T1000 (cell line): ENCODE data around the gene AGBL1.
"Not testable (repeated sequence)": the region's sequence is repeated elsewhere in the genome, so short reads cannot be mapped to it uniquely, and the experiment has no call there.

Experiments used
- DNase-seq: peaks from one replicate; lab custom pipeline; 2025; ENCODE audit warnings: mixed read lengths; lab: John Stamatoyannopoulos, UW

Gene AGBL1

DNA sequence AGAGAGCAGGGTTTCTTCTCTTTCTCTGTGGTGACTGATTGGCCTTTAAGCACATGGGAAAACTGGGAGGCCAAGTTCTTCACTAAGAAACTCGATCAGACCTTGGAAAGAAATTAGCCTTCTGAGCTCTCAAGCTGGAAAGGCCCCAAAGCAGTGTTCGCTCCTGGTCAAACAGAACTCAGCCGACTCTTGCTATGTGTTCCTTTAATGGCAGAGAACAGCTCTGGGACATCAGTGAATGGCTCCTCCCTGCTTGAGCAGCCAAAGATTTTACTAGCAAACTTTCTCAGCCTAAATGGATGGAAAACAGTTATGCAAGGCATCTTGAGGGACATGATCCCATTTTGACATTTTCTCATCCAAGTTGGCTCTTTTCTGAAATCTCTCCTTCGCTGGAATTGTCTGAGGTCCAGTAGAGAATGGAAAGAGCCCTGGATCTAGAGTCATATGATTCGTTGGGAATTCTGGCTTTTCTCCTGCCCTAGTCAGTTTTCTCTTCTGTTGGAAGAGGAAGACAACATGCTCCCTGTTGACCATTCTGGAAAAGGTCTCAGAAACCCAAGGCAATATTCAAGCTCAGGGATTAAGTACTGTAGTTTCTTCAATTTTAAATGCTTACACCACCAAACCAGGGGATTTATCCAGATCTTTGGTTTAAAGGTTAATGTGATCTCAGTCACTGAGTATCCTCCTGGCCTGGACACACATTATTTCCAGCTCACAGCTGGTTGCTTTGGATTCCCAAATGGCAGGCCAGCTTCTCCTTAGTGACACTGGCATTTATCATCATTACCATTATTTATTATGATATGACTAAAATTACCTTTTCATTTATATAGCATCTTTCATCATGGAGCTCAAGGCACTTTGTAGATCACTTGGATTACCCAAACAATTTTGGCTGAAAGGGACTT is 319.6 kb downstream of the AGBL1 start:
- DNase-seq, result no peak

DNA sequence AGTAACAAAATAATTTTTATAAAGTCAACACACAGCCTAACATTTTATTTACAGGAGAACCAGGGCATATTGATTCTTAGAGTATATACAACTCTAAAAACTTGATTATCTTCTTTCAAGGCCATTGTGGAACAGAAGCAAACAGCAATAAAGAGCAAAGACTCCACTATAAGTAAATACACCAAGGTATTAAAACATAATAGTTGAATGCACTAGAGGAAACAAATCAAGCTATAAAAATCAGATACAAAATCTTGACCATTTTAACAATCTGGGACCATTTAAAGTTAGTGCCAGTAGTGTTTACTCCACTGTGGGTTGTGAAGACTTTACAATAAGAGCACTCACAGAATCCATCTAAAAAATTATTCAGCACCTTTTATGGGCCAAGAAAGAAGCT is 323.6 kb downstream of the AGBL1 start:
- no peak for DNase-seq

DNA sequence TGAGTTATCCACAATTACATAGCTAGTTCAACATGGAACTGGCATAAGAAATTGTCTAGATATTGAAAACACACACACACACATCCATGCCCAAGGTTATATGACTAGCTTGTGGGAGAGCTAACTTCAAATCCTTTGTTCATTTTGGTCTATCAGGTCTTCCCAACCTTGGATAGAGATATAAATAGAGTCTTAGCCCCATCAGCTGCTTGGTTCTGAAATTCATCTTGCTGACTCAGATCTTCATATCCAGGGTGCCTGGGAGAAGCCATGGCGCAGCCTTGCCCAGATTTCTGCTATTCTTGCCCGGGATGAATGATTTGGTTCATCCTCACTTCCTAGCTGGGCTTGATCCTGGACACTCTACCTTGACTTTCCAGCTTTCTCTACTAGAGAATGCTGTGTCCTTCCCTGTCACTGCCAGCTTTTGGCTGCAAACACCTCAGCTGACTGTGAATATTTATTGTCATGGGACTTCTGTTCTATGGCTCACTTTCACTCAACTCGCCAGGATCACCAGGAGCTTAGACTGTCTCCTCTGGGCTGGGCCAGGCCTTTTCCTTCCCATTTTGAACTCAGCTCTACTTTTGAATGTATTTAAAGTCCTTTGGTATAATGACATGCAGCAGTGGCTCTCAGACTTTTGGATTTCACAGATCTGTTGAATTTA is 324.4 kb downstream of the AGBL1 start:
- no peak for DNase-seq

DNA sequence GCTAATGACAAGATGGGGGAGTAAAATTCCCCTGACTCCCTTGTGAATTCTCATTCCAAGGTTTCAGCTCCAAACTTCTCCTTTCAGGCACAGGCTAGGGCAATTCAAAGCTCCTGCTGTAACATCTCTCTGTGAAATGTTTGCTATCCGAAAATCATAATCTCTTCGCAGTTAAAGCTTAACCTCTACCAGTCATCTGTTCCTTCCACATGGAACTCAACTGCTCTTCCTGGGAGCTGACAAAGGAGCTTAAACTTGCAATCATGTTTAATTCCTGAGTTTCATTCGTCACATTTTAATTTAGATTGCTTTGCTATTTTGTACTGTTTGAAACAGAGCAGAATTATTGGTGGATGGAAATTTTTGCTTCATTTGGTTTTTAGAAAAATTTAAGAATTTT is 328.6 kb downstream of the AGBL1 start:
- no peak for DNase-seq

DNA sequence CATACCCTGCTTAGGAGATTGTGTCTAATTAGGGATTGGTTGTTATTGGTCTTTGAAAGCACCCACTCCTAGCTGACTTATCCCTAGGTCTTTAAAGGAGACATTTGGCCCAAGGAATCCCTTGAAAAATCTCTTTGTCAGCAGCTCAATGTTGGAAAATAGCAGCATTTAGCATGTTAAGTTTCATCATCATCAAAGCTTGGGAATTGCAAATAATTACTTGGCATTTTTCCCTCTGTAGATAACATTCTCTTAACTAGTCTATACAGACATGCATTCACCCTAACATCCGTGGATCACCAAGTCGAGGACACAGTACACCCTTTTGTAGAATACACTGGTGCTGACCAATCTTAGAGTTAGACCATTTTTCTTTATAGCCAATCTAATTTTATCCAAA is 332.2 kb downstream of the AGBL1 start:
- DNase-seq, result no peak

DNA sequence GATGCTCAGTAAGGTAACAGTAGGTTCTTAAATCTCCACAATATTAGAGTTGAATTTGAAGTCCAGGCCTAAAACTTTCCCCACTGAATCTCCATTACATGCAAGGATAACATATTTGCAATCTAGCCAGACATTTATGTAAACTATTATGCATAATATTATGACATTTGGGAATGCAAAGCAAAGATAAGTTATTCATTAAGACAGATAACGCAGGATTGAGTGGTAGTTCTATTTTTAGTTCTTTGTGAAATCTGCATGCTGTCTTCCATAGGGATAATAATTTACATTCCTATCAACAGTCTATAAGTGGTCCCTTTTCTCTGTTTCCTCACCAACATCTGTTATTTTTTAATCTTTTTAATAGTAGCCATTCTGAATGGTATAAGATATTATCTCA is 333.5 kb downstream of the AGBL1 start:
- no peak for DNase-seq

DNA sequence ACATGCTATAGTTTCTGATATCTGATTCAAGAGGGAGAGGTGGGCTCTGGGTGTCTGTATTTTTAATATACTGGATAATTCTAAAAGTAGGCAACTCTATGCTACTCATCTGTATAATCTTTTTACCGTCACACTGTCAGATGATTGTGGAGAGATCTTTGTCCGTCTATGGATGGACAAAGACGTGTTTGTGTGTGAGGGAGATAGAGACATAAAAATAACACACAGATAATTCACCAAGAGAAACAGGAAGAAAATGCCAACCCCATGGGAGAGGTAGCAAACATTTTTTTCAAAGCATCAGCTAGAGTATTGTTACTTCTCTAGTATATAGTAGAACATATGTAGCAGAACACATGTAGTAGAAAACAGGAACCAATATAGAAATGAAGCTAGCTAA is 346.1 kb downstream of the AGBL1 start:
- no peak for DNase-seq

DNA sequence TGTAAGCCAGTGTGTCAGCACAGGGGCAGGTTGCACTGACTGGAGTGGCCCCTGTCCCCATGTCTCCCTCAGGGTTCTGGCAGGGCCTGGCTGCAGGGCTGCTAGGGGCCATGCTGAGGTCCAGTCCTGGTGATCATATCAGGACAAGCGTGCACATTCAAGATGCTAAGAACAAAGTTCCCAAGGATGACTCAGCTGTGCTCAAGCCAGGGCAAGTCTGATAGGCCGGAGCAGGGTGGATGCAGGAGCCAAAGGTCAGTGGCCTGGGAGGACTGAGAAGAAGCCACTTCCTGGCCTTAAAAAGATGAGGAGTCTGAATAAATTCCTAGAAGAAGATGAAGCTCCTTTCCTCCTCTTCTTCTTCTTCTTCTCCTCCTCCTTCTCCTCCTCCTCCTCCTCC is 353.2 kb downstream of the AGBL1 start:
- no peak for DNase-seq

DNA sequence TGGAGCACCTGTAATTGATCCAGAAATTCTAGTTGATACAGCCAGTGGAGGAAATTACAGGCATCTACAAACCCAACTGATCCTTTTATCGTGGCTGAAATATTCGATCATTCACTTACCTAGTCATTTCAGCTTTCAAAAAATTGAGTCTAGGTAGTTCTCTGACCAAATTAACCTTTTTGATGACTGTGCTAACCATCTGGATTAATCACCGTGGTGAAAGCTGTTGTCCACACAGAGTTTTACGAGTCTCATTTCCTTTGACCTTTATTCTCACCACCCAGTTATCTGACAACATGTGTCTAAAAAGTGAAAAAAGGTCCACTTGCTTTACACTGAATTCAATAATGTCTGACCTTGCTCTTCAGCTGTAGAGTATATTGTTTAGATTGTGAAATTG is 354.3 kb downstream of the AGBL1 start:
- DNase-seq, result no peak

DNA sequence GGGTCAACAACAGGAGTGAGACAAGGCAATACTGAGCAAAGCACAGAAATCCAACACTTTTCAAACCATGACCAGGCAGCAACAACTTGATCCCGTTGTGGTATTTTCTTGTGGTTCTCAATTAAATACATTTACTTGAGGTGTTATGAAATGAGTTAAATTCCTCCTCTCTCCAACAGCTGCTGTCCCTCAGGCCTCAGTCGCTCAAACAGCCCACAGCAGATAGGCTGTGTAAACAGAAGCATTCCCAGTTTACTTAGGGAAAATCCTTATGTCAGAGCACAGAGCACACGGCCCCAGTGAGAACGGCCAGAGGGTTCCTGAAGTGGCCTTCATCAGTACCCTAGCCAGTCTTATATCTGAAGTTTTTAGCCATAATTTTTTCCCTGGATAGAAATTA is 359.9 kb downstream of the AGBL1 start:
- no peak for DNase-seq

DNA sequence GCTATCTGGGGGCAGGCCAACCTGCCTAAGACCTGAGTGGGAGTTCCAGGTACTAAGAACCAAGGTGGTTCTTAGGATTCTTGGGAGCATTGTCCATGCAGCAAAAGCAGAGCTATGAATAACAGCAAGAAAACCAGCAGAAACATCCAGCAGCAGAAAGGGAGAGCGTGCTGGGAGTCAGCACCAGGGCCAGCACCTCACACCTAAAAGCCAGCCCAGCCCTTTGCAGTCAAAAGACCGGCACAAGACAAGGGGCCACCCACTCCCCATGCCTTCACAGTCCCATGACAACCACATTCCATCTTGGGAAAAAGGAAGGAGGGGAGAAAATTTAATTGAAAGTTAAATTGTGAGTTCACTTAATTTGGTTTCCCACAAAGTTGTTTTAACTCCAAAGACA is 364.9 kb downstream of the AGBL1 start:
- DNase-seq, result no peak

DNA sequence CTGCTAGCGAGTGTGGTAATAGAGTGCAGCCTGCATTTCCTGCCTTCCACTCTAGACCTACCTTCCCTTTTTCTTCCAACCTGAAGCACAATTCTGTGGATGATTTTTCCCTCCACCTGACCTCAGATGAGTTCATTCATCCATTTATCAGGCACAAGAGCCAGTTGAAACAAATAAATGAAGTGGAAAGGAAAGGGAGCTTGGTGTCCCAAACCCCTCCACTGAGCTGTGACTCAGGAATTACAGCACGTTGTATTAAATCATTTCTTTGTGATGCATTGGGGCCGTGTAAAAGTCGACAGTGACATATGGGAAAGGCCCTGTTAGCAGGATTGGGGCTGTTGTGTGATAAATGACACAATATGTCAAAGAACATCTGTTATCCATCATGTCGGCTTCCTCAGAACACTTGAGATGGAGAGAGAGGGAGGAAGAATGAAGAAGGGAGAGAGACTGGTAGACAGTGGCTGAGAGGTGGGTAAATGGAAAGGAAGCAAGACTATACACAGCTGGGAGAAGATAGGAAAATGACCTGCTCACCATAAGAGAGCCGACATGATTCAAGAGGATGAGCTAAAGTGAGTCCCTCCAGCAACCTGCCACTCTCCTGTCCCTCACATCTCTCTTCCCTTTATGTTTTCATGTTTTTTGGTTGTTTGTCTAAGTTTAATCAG is 366.0 kb downstream of the AGBL1 start:
- no peak for DNase-seq

DNA sequence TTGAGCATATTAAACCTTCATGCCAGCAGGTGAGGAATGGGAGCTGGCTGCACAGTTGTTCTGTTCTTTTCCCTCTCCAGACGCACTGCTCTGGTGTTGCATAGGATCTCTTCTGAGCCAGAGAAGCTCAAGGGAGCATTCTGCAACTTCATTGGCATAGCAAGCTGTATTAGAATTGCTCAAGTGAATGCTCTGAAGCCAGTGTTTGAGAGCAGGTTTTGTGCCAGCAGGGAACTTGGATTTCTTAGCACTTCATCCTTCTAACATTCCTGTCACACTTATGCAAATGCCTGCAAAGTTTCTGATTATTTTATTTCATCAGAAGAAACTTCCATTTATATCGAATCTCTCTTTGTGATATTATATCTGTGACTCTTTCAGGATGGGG is 366.6 kb downstream of the AGBL1 start:
- no peak for DNase-seq

DNA sequence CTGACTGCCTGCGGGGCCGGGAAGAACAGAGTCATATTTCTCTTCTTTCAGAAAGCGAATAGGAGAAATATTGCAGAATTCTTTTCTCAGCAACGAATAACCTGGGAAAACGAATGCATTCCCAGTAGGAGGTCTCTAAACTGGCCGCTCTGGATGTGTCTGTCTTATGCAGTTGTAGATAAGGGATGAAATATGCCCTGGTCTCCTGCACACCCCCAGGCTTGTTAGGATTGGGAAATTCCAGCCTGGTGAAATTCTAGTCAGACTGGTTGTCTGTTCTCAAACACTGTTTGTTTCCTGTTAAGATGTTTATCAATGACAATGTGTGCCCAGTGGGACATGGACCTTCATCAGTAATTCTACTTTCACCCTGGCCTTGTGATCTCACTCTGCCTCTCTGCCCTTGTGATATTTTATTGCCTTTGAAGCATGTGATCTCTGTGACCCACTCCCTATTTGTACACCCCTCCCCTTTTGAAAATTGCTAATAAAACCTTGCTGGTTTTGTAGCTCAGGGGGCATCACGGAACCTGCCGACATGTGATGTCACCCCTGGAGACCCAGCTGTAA is 385.9 kb downstream of the AGBL1 start:
- not testable (repeated sequence) for DNase-seq

DNA sequence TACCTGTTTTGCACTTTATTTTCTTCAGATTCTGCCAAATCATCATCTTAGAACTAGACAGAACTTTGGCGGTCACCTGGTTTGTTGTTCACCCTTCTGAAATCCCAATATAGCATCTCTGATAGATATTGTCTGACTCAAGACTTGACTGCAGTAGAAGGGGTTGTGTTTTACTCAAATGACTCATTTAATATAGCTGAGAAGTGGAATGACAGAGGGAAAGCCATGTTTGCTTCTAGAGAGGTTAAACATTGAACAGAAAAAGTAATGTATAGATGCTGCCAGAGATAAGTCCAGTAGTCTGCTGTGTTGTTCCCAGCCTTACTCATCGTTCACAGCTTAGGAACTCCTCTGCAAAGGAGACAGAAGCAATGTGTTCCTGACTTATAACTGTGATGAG is 402.0 kb downstream of the AGBL1 start:
- DNase-seq, result no peak

DNA sequence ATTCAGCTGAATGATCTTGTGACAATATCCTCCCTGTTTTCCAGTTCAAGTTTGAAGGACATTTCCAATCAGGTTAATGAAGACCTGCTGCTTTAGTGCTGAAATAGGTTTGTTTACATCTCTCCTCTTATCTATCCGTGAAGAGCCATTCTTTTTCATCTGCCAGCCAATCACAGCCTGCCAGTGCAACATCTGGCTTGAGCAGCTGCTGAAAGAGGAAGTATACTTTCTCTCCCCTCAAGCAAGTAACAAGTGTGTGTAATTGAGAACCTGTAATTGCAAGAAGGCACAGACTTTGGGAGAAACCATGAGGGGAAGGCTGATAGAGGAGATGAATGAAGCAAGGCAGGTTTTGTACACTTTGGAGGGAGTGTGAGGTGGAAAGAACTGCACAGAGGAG is 404.3 kb downstream of the AGBL1 start:
- DNase-seq, result no peak

DNA sequence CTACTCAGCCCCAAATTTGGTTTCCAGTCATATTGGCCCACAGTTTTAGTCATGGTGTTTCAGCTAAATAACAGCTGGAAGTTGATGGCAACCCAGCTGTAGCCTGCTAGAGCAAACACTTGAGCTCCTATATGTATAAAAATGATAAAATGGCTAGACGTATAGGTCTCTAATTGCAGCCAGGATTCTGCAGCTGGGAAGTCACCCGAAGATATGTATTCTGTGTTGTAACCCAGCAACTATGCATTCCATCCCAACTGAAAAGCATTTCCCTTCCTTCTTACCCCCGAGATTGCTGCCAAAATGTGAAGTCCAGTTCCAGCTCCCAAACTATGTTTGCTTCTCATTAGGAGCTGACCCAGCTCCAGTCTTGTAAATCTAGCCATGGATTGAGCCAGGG is 408.4 kb downstream of the AGBL1 start:
- DNase-seq, result no peak

DNA sequence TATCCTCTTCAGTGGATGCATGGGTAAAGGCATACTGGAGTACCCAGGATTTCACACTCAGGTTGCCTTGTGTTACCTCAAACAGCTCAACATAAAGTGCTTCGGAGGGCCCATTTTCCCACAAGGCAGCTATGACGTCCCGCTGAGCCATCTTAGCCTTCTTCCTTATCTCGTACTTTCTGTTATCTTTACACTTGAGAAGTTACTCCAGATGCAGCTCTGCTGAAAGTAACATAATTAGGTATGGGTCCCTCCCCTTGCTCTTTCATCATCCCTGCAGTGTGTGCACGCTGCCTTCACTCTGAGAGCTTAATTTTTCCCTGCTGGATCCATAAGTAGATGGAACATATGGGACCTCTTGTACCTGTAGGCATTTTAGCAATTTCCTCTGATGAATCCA is 410.3 kb downstream of the AGBL1 start:
- DNase-seq, result no peak

DNA sequence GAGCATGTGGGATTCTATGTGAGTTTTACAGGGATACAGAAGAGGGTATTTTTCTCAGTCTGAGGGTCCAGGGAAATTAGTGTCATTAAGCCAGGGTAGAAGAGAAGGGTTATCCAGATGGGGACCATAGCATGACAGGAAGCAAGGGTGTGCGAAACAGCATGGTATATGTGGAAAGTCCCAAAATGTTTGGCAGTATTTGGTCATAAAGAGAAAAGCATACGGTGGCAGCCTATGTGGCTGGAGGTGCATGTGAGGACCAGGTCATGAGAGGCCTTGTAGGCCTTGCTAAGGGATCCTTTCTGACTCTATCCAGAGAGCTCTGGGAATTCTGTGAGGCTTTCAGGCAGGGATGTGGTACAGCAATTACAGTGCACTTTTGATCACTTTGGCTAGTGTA is 411.4 kb downstream of the AGBL1 start:
- DNase-seq, result no peak

DNA sequence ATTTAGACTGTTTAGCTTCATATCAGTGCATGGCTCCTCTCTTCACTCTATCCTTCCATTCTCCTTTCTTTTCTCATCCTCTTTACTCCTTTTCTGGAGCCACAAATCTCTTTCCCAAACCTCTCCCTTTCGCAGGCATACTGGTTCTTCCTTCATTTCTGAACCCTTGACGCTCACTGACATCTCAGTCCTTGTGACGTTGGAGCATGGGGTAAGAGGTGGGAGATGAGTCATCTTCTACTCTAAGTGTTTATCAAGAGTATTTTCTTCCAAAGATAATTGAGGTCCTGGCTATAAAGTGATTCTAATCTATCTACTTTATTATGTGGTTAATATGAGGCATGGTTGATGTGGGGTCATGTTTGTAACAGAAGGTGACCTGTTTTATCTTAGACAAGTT is 414.2 kb downstream of the AGBL1 start:
- DNase-seq, result no peak

DNA sequence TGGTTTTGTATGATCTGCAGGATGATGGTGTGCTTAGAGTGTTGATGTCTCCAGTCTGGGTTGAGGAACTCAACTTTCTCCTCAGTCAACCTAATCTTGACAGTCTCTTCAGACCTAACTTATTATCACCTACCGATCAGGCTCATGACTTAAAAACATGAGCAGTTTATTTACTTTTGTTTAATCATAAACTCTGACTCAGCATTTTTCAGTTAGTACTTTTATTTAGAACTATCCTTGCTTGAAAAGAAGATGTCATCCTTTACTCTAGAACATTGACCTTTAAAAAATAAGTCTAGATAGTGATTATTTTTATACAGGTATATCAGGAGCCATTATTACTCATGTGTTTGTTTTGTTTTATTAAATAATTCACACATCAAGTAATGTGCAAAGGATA is 414.8 kb downstream of the AGBL1 start:
- no peak for DNase-seq

DNA sequence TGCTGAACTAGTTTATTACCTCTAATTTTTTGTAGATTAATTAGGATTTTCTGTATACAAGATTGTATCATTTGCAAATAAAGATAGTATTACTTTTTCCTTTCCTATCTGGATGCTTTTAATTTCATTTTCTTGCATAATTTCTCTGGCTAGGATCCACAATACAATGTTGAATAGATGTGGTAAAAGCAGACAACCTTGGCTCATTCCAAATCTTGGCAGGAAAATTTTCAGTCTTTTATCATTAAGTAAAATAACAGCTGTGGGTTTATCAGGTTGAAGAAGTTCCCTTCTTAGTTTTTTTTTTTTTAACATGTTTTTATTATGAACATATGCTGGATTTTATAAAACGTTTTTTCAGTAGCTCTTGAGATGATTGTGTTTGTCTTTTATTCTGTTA is 422.6 kb downstream of the AGBL1 start:
- no peak for DNase-seq

DNA sequence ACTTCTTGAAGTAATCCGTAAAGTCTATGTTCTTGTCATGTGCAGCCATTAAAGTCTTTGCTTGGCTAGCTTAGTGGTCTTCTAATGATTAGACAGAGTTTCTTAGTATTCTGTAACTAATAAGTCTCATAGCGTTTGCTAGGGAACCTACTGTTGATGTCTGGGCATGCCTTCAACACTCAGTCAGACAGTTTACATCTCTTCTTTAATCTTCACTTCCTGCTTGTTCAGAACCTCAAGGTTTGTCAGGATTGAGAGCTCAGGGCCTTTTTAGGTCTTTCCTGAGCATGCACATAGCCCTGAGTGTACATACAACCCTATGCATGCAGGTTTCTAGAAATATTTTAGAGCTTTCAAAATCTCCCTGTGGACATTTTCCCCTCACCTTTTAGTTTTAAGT is 426.3 kb downstream of the AGBL1 start:
- DNase-seq, result no peak
